Measurements from ENCODE around the gene LIME1.

The LIME1 gene, protein sequence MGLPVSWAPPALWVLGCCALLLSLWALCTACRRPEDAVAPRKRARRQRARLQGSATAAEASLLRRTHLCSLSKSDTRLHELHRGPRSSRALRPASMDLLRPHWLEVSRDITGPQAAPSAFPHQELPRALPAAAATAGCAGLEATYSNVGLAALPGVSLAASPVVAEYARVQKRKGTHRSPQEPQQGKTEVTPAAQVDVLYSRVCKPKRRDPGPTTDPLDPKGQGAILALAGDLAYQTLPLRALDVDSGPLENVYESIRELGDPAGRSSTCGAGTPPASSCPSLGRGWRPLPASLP

DNA sequence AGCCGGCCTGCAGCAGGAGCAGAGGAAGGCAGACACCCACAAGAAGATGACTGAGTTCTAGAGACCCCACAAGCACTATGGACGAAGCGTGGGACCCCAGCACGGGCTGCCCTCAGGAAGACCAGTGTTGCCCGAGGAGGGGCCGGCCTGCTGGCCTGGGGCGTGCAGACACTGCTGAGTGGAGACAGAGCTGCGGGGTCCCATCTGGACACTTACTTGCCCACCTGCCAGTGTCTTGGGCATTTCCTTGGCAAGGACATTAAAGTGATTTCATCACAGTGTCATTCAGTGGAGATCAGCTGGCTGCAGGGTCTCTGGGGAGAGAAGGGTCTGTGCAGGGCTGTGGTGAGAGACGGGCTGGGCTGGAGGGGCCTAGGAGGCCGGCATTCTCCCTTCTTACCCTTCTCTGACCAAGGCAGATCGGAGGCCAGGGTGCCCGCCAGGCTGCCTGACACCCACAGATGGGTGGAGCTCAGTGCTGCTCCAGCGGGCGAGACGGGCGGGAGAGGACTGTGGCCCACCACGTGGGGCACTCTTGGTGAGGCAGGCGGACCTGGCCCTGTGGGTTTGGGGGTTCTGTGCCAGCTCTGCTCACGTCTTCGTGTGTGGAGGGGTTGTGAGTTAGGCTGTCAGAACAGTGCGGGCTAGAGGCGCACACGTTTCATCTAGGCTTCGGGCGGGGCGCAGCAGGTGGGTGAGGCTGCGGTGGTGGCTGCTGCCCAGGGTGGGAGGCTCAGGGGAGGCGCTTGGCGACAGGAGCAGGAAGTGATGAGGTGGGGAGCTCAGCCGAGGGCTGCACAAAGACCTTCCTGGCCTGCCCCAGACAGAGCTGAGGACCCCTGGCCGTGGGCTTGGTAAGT, at the start of gene LIME1:
Gene LIME1 (plus strand): TSS at position 806 of the 860 bp plus-strand sequence. CDS start 886 bp downstream, outside the sequence.
- DNase-seq: no peak

DNA sequence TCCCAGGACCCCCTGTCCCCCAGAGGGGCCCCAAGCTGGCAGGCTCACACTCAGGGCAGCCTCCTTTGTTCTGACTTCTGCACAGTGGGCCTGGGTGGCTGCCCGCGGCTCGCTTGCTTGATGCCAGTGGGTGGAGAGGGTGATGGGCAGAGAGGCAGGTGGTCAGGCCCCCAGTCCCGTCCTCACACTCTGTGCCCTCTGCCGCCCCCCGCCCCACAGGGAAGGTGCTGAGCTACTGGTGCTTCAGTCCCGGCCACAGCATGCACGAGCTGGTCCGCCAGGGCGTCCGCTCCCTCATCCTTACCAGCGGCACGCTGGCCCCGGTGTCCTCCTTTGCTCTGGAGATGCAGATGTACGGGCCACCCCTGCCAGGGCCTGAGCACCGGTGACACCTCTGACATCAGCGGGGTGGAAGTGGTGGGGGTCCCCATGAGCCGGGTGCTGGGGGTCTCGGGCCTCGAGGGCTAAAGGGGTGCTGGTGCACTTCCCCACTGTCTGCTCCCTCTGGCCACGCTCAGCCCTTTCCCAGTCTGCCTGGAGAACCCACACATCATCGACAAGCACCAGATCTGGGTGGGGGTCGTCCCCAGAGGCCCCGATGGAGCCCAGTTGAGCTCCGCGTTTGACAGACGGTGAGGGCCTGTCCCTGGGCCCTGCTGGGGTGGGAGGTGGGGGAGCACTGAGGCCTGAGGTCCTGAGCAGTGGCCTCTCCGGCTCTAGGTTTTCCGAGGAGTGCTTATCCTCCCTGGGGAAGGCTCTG, 48.9 kb upstream of the LIME1 start:
- no peak for DNase-seq

DNA sequence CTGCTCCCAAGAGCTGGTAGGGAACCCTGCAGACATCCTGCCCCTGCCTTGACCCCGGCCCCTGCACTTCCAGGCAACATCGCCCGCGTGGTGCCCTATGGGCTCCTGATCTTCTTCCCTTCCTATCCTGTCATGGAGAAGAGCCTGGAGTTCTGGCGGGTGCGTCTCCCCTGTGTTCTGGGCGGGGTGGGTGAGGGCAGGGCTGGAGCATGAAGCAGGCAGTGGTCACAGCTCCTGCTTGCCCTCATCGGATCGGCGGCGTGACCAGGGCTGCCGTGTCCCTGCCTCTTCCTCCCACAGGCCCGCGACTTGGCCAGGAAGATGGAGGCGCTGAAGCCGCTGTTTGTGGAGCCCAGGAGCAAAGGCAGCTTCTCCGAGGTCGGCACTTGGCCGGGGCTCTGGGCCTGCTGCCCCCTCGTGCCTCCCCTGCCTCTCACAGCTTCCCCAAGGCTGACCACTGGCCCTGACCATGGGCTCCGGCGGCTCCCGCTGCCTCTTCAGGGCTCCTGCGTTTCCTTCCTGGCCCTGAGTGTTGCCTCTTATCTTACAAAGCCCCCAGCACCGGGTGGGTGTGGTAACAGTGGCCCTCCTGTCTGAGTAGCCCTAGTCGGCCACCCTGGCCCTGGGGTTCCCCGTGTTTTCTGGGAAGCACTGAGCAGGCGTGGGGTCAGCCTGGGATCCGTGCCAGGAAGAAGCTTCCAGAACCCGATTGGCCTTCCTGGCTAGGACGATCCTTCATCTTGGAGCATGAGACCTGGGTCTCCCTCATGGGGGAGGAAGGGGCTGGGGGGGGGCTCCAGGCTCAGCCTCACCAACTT, 48.0 kb upstream of the LIME1 start:
- no peak for DNase-seq

DNA sequence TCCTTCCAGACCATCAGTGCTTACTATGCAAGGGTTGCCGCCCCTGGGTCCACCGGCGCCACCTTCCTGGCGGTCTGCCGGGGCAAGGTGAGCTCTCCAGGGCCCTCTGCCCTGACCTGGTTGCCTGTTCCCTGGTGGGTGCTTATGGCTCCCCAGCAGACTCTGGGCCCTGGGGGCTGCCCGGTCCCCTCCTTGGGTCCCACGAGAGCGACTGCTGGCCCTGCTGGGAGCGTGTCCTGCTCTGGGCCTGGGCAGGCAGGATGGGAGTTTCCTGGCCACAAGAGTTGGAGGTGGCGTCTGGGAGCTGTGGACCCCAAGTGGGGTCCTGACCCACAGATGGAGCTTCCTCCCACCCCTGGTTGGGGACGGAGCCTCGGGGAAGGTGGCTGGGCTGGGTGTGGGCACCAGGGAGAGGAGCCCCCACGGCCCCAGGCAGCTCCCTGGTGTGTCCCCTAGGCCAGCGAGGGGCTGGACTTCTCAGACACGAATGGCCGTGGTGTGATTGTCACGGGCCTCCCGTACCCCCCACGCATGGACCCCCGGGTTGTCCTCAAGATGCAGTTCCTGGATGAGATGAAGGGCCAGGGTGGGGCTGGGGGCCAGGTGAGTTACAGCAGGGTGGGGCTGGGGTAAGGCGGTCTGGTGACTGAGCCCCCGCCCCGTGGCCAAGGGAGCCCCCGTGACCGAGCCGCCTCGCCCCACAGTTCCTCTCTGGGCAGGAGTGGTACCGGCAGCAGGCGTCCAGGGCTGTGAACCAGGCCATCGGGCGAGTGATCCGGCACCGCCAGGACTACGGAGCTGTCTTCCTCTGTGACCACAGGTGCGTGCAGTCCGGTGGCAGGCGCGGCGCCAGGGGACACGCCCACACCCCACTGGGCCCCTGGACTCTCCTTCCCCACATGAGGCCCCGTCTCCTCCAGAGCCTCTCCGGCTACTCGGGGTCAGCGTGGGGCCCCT, 47.1 kb upstream of the LIME1 start:
- no peak for DNase-seq

DNA sequence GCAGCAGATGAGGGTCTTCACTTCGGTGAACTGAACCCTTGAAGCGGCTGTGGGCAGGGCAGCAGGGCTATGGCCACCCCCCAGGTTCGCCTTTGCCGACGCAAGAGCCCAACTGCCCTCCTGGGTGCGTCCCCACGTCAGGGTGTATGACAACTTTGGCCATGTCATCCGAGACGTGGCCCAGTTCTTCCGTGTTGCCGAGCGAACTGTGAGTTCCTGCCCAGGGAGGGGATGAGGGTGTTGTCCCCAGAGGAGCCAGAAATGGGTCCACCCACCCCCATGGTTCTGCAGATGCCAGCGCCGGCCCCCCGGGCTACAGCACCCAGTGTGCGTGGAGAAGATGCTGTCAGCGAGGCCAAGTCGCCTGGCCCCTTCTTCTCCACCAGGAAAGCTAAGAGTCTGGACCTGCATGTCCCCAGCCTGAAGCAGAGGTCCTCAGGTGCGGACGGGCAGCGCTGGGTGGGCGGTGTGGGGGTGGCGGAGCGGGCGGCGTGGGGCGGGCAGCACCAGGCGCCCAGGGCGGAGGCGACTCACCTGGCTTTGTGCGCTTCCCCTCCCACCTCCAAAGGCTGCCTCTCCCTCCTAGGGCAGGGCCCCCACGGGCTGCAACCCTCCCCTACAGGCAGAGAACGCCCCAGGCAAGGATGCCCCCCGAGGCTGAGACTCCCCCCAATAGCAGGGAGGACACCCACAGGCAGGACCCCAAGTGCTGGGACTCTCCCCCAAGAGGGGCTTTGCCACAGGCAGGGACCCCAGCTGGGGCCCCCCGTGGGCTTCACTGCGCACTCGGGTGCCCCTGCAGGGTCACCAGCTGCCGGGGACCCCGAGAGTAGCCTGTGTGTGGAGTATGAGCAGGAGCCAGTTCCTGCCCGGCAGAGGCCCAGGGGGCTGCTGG, 46.2 kb upstream of the LIME1 start:
- DNase-seq: no peak

DNA sequence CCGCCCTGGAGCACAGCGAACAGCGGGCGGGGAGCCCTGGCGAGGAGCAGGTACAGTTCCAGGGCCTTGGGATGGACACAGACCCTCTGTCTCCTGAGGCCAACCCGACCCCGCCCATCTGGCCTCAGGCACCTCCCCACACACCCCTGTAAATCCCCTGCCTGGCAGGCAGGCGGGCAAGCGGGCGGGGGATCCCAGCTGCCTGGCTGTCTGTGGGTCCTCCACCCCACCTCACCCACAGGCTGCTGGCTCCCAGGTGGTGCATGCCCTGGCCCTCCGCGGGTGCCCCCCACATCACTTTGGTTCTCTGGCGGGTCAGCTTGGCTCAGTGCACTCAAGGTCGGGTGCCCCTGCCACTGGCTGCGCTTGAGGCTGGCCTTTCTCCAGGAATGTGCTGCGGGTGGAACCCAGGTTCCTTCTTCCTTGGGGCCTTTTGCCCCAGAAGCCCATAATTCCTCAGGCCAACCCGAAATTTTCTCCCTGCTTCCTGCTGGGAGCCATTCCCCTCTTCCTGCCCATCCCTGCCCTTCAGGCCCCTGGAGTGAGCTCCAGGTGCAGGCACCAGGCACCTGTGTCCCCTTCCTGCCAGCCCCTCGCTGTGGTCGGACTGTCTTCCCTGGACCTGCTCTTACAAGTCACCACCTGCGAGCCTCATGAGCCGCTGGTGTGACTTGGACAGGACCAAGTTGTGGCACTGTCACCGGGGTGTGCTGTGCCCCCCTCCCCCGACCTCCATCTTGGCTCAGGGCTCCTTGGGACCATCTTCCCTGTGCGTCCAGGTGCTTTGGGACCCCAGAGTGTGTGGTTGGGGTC, 45.4 kb upstream of the LIME1 start:
- no peak for DNase-seq

DNA sequence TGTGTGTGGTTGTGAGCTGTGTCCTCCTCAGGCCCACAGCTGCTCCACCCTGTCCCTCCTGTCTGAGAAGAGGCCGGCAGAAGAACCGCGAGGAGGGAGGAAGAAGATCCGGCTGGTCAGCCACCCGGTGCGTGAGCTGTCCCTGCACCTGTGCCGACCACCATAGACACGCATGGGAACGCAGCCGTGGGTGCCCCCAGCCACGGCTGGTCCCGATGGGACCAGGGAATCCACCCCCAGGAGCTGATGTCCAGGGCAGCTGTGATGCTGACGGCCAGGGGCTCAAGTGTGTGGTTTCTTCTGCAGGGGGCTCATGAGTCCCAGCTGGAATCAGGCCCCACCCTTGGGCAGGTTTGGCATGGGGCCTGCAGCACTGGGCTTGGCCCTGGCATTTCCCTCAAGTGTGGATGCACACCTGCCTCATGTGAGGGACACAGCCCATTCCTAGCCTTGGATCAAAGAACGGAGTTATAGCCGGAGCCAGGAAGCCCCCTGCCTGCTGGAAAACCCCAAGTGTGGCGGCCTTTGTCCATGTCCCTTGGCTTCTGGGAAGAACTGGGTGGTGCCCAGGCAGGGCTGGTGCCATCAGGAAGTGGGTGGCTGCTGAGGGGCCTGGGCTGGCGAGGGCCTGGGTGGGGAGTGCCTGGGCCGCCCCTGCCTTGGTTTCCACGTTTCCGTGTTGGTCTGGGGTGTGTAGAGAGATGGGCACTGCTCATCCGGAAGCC, 44.6 kb upstream of the LIME1 start:
- DNase-seq: no peak

DNA sequence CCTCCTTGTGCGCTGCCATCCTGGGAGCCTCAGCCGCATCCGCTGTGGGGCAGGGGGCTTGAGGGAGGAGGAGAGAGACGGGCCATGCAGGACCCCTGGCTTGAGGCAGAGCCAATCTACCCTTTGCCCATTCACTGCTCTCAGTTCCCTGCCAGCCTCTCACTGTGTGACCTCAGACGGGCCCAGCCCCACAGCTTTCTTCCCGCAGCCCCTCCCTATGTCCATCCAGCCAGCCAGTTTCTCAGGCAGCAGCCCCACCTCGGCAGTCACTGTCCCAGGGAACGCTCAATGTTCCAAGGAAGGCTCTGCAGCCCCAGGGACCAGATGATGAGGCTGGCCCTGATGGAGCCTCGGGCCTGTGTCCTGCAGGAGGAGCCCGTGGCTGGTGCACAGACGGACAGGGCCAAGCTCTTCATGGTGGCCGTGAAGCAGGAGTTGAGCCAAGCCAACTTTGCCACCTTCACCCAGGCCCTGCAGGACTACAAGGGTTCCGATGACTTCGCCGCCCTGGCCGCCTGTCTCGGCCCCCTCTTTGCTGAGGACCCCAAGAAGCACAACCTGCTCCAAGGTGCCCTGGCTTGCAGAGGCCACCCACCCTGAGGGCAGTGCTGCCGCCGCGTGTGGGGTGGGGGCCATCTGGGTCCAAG, 43.9 kb upstream of the LIME1 start:
- no peak for DNase-seq

DNA sequence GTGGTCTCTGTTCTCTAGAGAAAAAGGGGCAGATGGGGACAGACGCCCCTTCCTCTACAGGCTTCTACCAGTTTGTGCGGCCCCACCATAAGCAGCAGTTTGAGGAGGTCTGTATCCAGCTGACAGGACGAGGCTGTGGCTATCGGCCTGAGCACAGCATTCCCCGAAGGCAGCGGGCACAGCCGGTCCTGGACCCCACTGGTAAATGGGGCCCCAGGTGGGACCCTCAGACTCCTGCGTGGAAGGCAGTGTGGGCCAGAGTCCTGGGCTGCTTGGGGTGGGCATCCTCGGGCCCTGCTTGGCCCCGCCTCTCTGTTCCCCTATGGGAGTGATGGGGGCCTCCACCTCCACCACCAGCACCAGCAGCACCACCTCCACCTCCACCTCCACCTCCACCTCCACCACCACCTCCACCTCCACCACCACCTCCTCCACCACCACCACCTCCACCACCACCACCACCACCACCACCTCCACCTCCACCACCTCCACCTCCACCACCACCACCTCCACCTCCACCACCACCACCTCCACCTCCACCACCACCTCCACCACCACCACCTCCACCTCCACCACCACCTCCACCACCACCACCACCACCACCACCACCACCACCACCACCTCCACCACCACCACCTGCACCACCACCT, 43.3 kb upstream of the LIME1 start:
- no peak for DNase-seq

DNA sequence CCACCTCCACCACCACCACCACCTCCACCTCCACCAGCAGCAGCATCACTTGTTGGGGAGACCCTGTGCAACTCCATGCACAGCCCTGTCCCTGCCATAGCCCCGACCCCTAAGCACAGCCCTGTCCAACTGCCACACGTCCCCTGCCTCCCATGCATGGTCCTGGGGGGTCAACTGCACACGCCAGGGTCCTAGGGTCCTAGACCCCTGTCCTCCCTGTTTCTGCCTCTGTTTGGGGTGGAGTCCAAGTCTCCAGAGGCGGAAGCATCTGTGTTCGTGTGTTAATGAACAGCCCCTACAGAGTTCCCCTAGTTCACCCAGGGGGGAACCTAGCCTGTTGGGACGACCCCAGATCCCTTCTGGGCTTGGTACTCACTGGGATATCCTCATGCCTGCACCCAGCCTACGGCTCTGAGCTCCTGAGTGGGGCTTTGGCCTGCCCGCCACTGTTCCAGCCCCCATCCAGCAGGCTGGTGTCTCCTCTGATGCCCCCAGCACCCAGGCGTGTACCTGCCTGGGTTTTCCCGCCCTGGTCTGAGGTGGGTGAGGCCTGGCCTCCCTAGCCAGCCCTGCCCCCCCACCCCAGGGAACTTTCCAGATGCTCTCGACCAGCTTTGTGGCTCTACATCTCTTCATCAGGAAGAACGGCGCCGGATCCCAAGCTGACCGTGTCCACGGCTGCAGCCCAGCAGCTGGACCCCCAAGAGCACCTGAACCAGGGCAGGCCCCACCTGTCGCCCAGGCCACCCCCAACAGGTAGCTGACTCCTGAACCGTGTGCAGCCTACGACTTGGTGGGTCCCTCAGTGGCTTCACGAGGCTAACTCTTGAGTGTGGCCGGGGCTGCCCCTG, 42.5 kb upstream of the LIME1 start:
- no peak for DNase-seq

DNA sequence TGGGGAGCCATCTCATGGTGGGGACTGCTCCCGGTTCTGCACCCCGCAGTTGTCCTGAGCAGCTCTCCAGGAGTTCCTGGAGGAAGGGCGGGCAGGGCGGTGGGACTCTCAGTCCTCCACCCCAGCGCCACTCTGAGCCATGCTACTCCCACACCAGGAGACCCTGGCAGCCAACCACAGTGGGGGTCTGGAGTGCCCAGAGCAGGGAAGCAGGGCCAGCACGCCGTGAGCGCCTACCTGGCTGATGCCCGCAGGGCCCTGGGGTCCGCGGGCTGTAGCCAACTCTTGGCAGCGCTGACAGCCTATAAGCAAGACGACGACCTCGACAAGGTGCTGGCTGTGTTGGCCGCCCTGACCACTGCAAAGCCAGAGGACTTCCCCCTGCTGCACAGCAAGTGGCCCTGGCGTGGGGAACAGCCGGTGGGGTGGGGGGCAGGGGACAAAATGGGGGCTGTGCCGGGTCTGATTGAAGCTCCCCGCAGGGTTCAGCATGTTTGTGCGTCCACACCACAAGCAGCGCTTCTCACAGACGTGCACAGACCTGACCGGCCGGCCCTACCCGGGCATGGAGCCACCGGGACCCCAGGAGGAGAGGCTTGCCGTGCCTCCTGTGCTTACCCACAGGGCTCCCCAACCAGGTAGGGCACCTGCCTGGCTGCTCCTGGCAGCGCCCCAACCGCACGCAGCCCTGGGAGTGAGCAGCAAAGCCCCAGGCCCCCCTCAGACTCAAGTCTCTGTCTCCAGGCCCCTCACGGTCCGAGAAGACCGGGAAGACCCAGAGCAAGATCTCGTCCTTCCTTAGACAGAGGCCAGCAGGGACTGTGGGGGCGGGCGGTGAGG, 41.7 kb upstream of the LIME1 start:
- DNase-seq: no peak

DNA sequence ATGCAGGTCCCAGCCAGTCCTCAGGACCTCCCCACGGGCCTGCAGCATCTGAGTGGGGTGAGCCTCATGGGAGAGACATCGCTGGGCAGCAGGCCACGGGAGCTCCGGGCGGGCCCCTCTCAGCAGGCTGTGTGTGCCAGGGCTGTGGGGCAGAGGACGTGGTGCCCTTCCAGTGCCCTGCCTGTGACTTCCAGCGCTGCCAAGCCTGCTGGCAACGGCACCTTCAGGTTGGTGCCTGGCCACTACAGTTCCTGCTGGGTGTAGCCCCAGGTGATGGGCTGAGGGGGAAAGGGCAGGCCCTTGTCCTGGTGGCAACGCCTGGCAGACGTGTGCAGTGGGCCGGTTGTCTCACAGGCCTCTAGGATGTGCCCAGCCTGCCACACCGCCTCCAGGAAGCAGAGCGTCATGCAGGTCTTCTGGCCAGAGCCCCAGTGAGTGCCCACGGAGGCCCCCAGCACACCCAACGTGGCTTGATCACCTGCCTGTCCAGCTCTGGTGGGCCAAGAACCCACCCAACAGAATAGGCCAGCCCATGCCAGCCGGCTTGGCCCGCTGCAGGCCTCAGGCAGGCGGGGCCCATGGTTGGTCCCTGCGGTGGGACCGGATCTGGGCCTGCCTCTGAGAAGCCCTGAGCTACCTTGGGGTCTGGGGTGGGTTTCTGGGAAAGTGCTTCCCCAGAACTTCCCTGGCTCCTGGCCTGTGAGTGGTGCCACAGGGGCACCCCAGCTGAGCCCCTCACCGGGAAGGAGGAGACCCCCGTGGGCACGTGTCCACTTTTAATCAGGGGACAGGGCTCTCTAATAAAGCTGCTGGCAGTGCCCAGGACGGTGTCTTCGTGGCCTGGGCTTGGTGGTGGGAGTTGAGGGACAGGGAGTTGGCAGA, 40.8 kb upstream of the LIME1 start:
- DNase-seq: no peak

DNA sequence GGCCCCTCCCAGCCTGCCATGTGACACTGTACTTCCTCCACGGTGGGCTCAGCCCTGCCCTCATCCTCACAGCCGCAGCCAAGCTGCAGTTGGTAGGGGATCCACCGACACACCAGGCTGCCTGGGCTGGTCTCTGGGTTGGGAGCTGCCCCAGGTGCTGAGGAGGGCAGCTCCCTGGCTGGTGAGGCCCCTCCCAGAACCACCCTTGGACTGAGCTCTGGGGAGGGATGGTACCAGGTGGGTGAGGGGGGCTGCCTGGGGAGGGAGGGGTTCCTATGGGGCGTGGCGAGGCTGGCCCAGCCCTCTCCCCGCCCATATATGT, 40.2 kb upstream of the LIME1 start:
- DNase-seq: no peak

DNA sequence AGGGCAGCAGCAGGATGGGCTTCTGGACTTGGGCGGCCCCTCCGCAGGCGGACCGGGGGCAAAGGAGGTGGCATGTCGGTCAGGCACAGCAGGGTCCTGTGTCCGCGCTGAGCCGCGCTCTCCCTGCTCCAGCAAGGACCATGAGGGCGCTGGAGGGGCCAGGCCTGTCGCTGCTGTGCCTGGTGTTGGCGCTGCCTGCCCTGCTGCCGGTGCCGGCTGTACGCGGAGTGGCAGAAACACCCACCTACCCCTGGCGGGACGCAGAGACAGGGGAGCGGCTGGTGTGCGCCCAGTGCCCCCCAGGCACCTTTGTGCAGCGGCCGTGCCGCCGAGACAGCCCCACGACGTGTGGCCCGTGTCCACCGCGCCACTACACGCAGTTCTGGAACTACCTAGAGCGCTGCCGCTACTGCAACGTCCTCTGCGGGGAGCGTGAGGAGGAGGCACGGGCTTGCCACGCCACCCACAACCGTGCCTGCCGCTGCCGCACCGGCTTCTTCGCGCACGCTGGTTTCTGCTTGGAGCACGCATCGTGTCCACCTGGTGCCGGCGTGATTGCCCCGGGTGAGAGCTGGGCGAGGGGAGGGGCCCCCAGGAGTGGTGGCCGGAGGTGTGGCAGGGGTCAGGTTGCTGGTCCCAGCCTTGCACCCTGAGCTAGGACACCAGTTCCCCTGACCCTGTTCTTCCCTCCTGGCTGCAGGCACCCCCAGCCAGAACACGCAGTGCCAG, 39.7 kb upstream of the LIME1 start, which contains the start of gene TNFRSF6B:
Gene TNFRSF6B (plus strand): TSS at position 25 of the 729 bp plus-strand sequence. CDS start 116 bp downstream, at position 141.
- DNase-seq: no peak

Data from NCI-H1436 treated with DMSO at 0.1 percent for 48 hours (cell line).